ENCODE data around the gene DOCK6.
"Not testable (repeated sequence)": the region's sequence is repeated elsewhere in the genome, so short reads cannot be mapped to it uniquely, and the experiment has no call there.

The DOCK6 gene

GRCh38 chr19:11196406-11197287 lies 65.7 kb downstream of the DOCK6 start:
- no peak for DNase-seq (ENCODE audit: low read depth)

- DNase-seq (ENCODE audit: low read depth): no peak
Observed at GRCh38 chr19:11195681-11196080, 66.6 kb downstream of the DOCK6 start.

- no peak for DNase-seq (ENCODE audit: low read depth)
Observed at GRCh38 chr19:11194656-11195558, 67.4 kb downstream of the DOCK6 start.

- DNase-seq (ENCODE audit: low read depth): no peak
Observed at GRCh38 chr19:11194173-11194572, 68.2 kb downstream of the DOCK6 start.

- DNase-seq (ENCODE audit: low read depth): no peak
Observed at GRCh38 chr19:11192957-11193939, 69.1 kb downstream of the DOCK6 start.

- DNase-seq (ENCODE audit: low read depth): no peak
Observed at GRCh38 chr19:11191934-11192333, 70.4 kb downstream of the DOCK6 start.

- peak; percentile 54 for DNase-seq (ENCODE audit: low read depth)
Observed at GRCh38 chr19:11191273-11191755, 71.0 kb downstream of the DOCK6 start.

GRCh38 chr19:11190501-11190900 lies 71.8 kb downstream of the DOCK6 start:
- no peak for DNase-seq (ENCODE audit: low read depth)

GRCh38 chr19:11187441-11187840 lies 74.9 kb downstream of the DOCK6 start:
- DNase-seq (ENCODE audit: low read depth): no peak

- no peak for DNase-seq (ENCODE audit: low read depth)
Observed at GRCh38 chr19:11182994-11183393, 79.3 kb downstream of the DOCK6 start.

GRCh38 chr19:11181488-11181887 lies 80.8 kb downstream of the DOCK6 start:
- no peak for DNase-seq (ENCODE audit: low read depth)

GRCh38 chr19:11180975-11181374 lies 81.3 kb downstream of the DOCK6 start:
- not testable (repeated sequence) for DNase-seq (ENCODE audit: low read depth)

GRCh38 chr19:11180346-11180745 lies 82.0 kb downstream of the DOCK6 start:
- no peak for DNase-seq (ENCODE audit: low read depth)

GRCh38 chr19:11179716-11180297 lies 82.5 kb downstream of the DOCK6 start:
- DNase-seq (ENCODE audit: low read depth): no peak

- DNase-seq (ENCODE audit: low read depth): not testable (repeated sequence)
Observed at GRCh38 chr19:11179145-11179465, 83.2 kb downstream of the DOCK6 start.

- no peak for DNase-seq (ENCODE audit: low read depth)
Observed at GRCh38 chr19:11177592-11177991, 84.7 kb downstream of the DOCK6 start.

- no peak for DNase-seq (ENCODE audit: low read depth)
Observed at GRCh38 chr19:11176466-11177193, 85.7 kb downstream of the DOCK6 start.

- no peak for DNase-seq (ENCODE audit: low read depth)
Observed at GRCh38 chr19:11175920-11176319, 86.4 kb downstream of the DOCK6 start.

GRCh38 chr19:11174336-11174735 lies 88.0 kb downstream of the DOCK6 start:
- DNase-seq (ENCODE audit: low read depth): no peak

GRCh38 chr19:11173516-11174155 lies 88.7 kb downstream of the DOCK6 start:
- no peak for DNase-seq (ENCODE audit: low read depth)
